IMR-90 (cell line): ENCODE measurements around the gene LRRC36.

Experiments used
- MAFK ChIP-seq: IDR thresholded peaks from 2 replicates; pipeline ENCODE4 v1.6.1; 2012; ENCODE audit warnings: low read depth, low read length, improper control_type of control experiment
- TF ChIP-seq, protein P1 (sequence below): conservative IDR thresholded peaks from 2 replicates; pipeline ENCODE4 v1.5.1; 2012; ENCODE audit warnings: mild to moderate bottlenecking, low read depth, low read length, improper control_type of control experiment

DNA sequence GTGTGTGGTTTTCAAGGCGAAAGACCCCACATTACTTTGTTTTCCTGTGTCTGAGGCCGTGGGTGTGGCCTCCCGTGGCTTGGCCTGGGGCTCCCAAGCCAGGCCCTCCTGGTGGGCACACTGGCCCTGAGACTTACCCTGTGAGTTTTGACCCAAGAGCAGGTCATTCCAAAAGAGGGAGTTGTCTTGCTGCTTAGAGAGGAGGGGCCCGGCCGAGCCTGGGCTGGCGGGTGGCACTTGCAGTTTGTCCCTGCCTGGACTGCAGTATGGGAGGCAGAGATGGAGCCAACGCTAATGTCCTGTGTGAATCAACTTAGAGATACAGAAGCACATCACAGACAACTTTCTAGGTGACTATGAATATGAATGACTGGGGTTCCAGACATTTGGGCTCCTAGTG is 24.5 kb upstream of the LRRC36 start:
- TF ChIP-seq, protein P1, sequence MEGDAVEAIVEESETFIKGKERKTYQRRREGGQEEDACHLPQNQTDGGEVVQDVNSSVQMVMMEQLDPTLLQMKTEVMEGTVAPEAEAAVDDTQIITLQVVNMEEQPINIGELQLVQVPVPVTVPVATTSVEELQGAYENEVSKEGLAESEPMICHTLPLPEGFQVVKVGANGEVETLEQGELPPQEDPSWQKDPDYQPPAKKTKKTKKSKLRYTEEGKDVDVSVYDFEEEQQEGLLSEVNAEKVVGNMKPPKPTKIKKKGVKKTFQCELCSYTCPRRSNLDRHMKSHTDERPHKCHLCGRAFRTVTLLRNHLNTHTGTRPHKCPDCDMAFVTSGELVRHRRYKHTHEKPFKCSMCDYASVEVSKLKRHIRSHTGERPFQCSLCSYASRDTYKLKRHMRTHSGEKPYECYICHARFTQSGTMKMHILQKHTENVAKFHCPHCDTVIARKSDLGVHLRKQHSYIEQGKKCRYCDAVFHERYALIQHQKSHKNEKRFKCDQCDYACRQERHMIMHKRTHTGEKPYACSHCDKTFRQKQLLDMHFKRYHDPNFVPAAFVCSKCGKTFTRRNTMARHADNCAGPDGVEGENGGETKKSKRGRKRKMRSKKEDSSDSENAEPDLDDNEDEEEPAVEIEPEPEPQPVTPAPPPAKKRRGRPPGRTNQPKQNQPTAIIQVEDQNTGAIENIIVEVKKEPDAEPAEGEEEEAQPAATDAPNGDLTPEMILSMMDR, result no peak
- TF ChIP-seq MAFK, result no peak
